CD4-positive, alpha-beta T cell treated with Interleukin-2 at 100 ng/mL for 4 hours (primary cell): ENCODE data around the gene ADCY3.

Source experiments
- DNase-seq: peaks from one replicate; pipeline ENCODE4 v3.0.0-alpha.2; 2020; ENCODE audit warnings: low spot score

ADCY3 gene

GRCh38 chr2:24874035-24874434 is 46.0 kb downstream of the ADCY3 start:
- DNase-seq = no peak

- DNase-seq = no peak
Measured at GRCh38 chr2:24873619-24874018, 46.4 kb downstream of the ADCY3 start.

GRCh38 chr2:24872344-24873115 is 47.5 kb downstream of the ADCY3 start:
- no peak for DNase-seq

- no peak for DNase-seq
Measured at GRCh38 chr2:24871852-24872333, 48.1 kb downstream of the ADCY3 start.

- DNase-seq = no peak
Measured at GRCh38 chr2:24870891-24871705, 48.9 kb downstream of the ADCY3 start.

- DNase-seq = no peak
Measured at GRCh38 chr2:24870440-24870839, 49.6 kb downstream of the ADCY3 start.

GRCh38 chr2:24866946-24867345 is 53.1 kb downstream of the ADCY3 start:
- no peak for DNase-seq

GRCh38 chr2:24863641-24864040 is 56.4 kb downstream of the ADCY3 start:
- DNase-seq = no peak

- no peak for DNase-seq
Measured at GRCh38 chr2:24861500-24861899, 58.5 kb downstream of the ADCY3 start.

GRCh38 chr2:24860631-24861030 is 59.4 kb downstream of the ADCY3 start:
- DNase-seq = no peak

- no peak for DNase-seq
Measured at GRCh38 chr2:24859968-24860600, 60.0 kb downstream of the ADCY3 start.

- DNase-seq = no peak
Measured at GRCh38 chr2:24858996-24859395, 61.0 kb downstream of the ADCY3 start.

GRCh38 chr2:24857746-24858145 is 62.3 kb downstream of the ADCY3 start:
- no peak for DNase-seq

- DNase-seq = no peak
Measured at GRCh38 chr2:24856791-24857211, 63.2 kb downstream of the ADCY3 start.

GRCh38 chr2:24855726-24856125 is 64.3 kb downstream of the ADCY3 start:
- no peak for DNase-seq

GRCh38 chr2:24855022-24855622 is 64.9 kb downstream of the ADCY3 start:
- no peak for DNase-seq

- DNase-seq = no peak
Measured at GRCh38 chr2:24853996-24854395, 66.0 kb downstream of the ADCY3 start.

- no peak for DNase-seq
Measured at GRCh38 chr2:24853046-24853445, 67.0 kb downstream of the ADCY3 start.

- DNase-seq = no peak
Measured at GRCh38 chr2:24852431-24853020, 67.5 kb downstream of the ADCY3 start.

GRCh38 chr2:24852026-24852425 is 68.0 kb downstream of the ADCY3 start:
- no peak for DNase-seq

GRCh38 chr2:24850944-24851343 is 69.1 kb downstream of the ADCY3 start:
- no peak for DNase-seq

GRCh38 chr2:24845691-24846090 is 74.3 kb downstream of the ADCY3 start:
- DNase-seq = no peak
